IMR-90 (cell line): ENCODE data around the gene SLC31A1. TPM values are rescaled to one million over a fixed set of nuclear protein-coding genes. Genes with fewer than 3 reads are reported as not detected.

Experiments
- ATAC-seq: fragments of 200-7000 bp; cut with Tn5 transposase; 2 replicates; pipeline ENCODE4 v1.9.1; 2020; ENCODE audit warnings: low read depth, mild to moderate bottlenecking, moderate library complexity
- BruUV-seq: library from RNA; stranded (reverse); fragments of 400-500 nt; replicated peaks from 2 replicates; lab custom pipeline; 2021; lab: Mats Ljungman, UMichigan
- CTCF ChIA-PET: fragments of 300-600 bp; formaldehyde crosslinking; extraction: SDS; loops from one replicate; lab custom pipeline; 2021; ENCODE audit warnings: antibody characterized with exemption; lab: Yijun Ruan, JAX
- POLR2A ChIA-PET: fragments of 300-600 bp; sonication (Branson Sonifier 250); formaldehyde crosslinking; loops from one replicate; lab custom pipeline; 2022; ENCODE audit warnings: antibody characterized with exemption; ENCODE audit not compliant: unreplicated experiment; lab: Charles Lee
- DNase-seq: peaks from one replicate; pipeline ENCODE4 v3.0.0; 2013
- H2AFZ ChIP-seq: replicated peaks from 2 replicates; pipeline ENCODE3; 2013; ENCODE audit warnings: low read length, mild to moderate bottlenecking; ENCODE audit not compliant: poor library complexity
- H2AK5ac ChIP-seq: 2 replicates; pipeline ENCODE4 v1.6.1; 2013; ENCODE audit warnings: low read depth, low read length, inconsistent platforms
- H2AK9ac ChIP-seq: replicated peaks from 2 replicates; pipeline ENCODE3; 2013; ENCODE audit warnings: mild to moderate bottlenecking, low read depth, low read length, moderate library complexity; ENCODE audit not compliant: poor library complexity
- H2BK120ac ChIP-seq: 2 replicates; pipeline ENCODE4 v1.6.1; 2013; ENCODE audit warnings: low read depth, low read length, inconsistent platforms
- H2BK15ac ChIP-seq: 3 replicates; pipeline ENCODE4 v1.6.1; 2013; ENCODE audit warnings: low read depth, low read length, inconsistent platforms
- H2BK20ac ChIP-seq: 2 replicates; pipeline ENCODE4 v1.6.1; 2013; ENCODE audit warnings: low read depth, mild to moderate bottlenecking, inconsistent platforms, low read length, moderate library complexity
- H2BK5ac ChIP-seq: 2 replicates; pipeline ENCODE4 v1.6.1; 2013; ENCODE audit warnings: mild to moderate bottlenecking, low read depth, low read length, inconsistent platforms; ENCODE audit not compliant: poor library complexity, severe bottlenecking
- H3K14ac ChIP-seq: replicated peaks from 2 replicates; pipeline ENCODE4 v1.6.1; 2013; ENCODE audit warnings: low read depth, low read length, inconsistent platforms
- H3K18ac ChIP-seq: 2 replicates; pipeline ENCODE4 v1.6.1; 2013; ENCODE audit warnings: low read depth, low read length, control low read depth
- H3K23ac ChIP-seq: 2 replicates; pipeline ENCODE4 v1.6.1; 2013; ENCODE audit warnings: low read depth, low read length, inconsistent platforms
- H3K27ac ChIP-seq: 2 replicates; pipeline ENCODE4 v1.5.1; 2013; ENCODE audit warnings: mild to moderate bottlenecking, control low read depth, low read length; ENCODE audit not compliant: insufficient read depth
- H3K27me3 ChIP-seq: 2 replicates; pipeline ENCODE4 v1.6.1; 2013; ENCODE audit warnings: low read length; ENCODE audit not compliant: control insufficient read depth, insufficient read depth
- H3K36me3 ChIP-seq: 2 replicates; pipeline ENCODE4 v1.6.1; 2013; ENCODE audit warnings: low read length, mixed read lengths; ENCODE audit not compliant: control insufficient read depth, insufficient read depth
- H3K4ac ChIP-seq: 2 replicates; pipeline ENCODE4 v1.6.1; 2013; ENCODE audit warnings: low read depth, low read length, inconsistent platforms
- H3K4me1 ChIP-seq: 2 replicates; pipeline ENCODE4 v1.6.1; 2013; ENCODE audit warnings: low read length, mixed read lengths; ENCODE audit not compliant: control insufficient read depth, insufficient read depth
- H3K4me2 ChIP-seq: 2 replicates; pipeline ENCODE4 v1.6.1; 2013; ENCODE audit warnings: low read depth, mild to moderate bottlenecking, control low read depth, low read length, moderate library complexity
- H3K4me3 ChIP-seq: 2 replicates; pipeline ENCODE4 v1.5.1; 2013; ENCODE audit warnings: low read depth, mild to moderate bottlenecking, control low read depth, low read length, moderate library complexity; ENCODE audit not compliant: insufficient read depth
- H3K56ac ChIP-seq: 2 replicates; pipeline ENCODE4 v1.6.1; 2013; ENCODE audit warnings: low read length, inconsistent platforms; ENCODE audit not compliant: insufficient read depth; ENCODE audit errors: extremely low read depth
- H3K79me1 ChIP-seq, 2 experiments: 2 replicates each; pipeline ENCODE4 v1.6.1; 2013; ENCODE audit warnings: low read length in 2 of 2, inconsistent platforms in 1 of 2, low read depth in 1 of 2
- H3K9ac ChIP-seq: 2 replicates; pipeline ENCODE4 v1.6.1; 2013; ENCODE audit warnings: low read depth, low read length, control low read depth
- H3K9me1 ChIP-seq: 2 replicates; pipeline ENCODE4 v1.6.1; 2013; ENCODE audit warnings: low read length, inconsistent platforms; ENCODE audit not compliant: insufficient read depth
- H3K9me3 ChIP-seq: 2 replicates; pipeline ENCODE4 v1.6.1; 2013; ENCODE audit warnings: low read length; ENCODE audit not compliant: control insufficient read depth, insufficient read depth
- H4K20me1 ChIP-seq: 2 replicates; pipeline ENCODE4 v1.6.1; 2013; ENCODE audit warnings: low read length, inconsistent platforms; ENCODE audit not compliant: insufficient read depth
- H4K5ac ChIP-seq: 2 replicates; pipeline ENCODE4 v1.6.1; 2013; ENCODE audit warnings: mild to moderate bottlenecking, low read depth, low read length, control low read depth
- H4K8ac ChIP-seq, 2 experiments: 2 replicates each; pipeline ENCODE4 v1.6.1; 2013; ENCODE audit warnings: low read depth in 2 of 2, low read length in 2 of 2, control low read depth in 1 of 2, inconsistent platforms in 1 of 2
- H4K91ac ChIP-seq: 2 replicates; pipeline ENCODE4 v1.6.1; 2013; ENCODE audit warnings: low read depth, low read length, inconsistent platforms; ENCODE audit not compliant: insufficient read depth
- CEBPB ChIP-seq: IDR thresholded peaks from 2 replicates; pipeline ENCODE4 v1.6.1; 2012; ENCODE audit warnings: low read depth, low read length, improper control_type of control experiment
- FOS ChIP-seq: fragments of 150-350 bp; IDR thresholded peaks from 2 replicates; pipeline ENCODE4 v1.6.1; 2016; ENCODE audit warnings: low read depth, low read length
- MXI1 ChIP-seq: IDR thresholded peaks from 2 replicates; pipeline ENCODE4 v1.6.1; 2012; ENCODE audit warnings: low read depth, mild to moderate bottlenecking, low read length, moderate library complexity, borderline replicate concordance
- NFE2L2 ChIP-seq: fragments of 150-350 bp; IDR thresholded peaks from 2 replicates; pipeline ENCODE4 v1.6.1; 2016; ENCODE audit warnings: low read depth, mild to moderate bottlenecking, low read length
- RCOR1 ChIP-seq: IDR thresholded peaks from 2 replicates; pipeline ENCODE4 v1.6.1; 2012; ENCODE audit warnings: mild to moderate bottlenecking, low read length, improper control_type of control experiment; ENCODE audit not compliant: insufficient replicate concordance
- SMC3 ChIP-seq: fragments of 150-350 bp; IDR thresholded peaks from 2 replicates; pipeline ENCODE4 v1.6.1; 2016; ENCODE audit warnings: low read depth, mild to moderate bottlenecking, antibody characterized with exemption, low read length, moderate library complexity
- WGBS, 2 experiments: methylation state at CpG; one replicate each; pipeline versions ENCODE4 v1.1.5 to v1.1.7; 2013; ENCODE audit warnings: missing lambda C conversion rate in 2 of 2; ENCODE audit not compliant: insufficient read length in 1 of 2; ENCODE audit errors: extremely low coverage in 2 of 2; 5-methylcytosine and 5-hydroxymethylcytosine counted together
- dilution Hi-C: fragments of 300-500 bp; cut with HindIII; formaldehyde crosslinking; loops from one replicate; pipeline ENCODE4 v1.14.3; 2018; ENCODE audit warnings: low sequenced_read_pairs; ENCODE audit not compliant: unreplicated experiment
- in situ Hi-C: fragments of 300-500 bp; cut with MboI; formaldehyde crosslinking; loops from 3 replicates; pipeline ENCODE4 v1.14.3; 2019; ENCODE audit warnings: low sequenced_read_pairs, inconsistent platforms, mixed read lengths
- intact Hi-C: fragments of 100-400 bp; cut with micrococcal nuclease; formaldehyde crosslinking; loops from 2 replicates; pipeline ENCODE4 v1.10.0; 2022
- polyA plus RNA-seq, 3 experiments: library from polyadenylated mRNA; depleted of rRNA; stranded (reverse); fragments of >200 nt; gene quantifications; 2 replicates each; pipeline ENCODE4 v1.2.3, GENCODE V29; 2012; ENCODE audit warnings: low replicate concordance in 1 of 3
- total RNA-seq: library from RNA; depleted of rRNA; stranded (reverse); fragments of >200 nt; gene quantifications from 2 replicates; pipeline ENCODE4 v1.2.3, GENCODE V29; 2012
- TF ChIP-seq, protein P1 (sequence below): fragments of 150-350 bp; IDR thresholded peaks from 2 replicates; pipeline ENCODE4 v1.6.1; 2017; ENCODE audit warnings: mild to moderate bottlenecking, antibody characterized with exemption, low read length, low read depth
- TF ChIP-seq, protein P2 (sequence below): fragments of 150-350 bp; IDR thresholded peaks from 2 replicates; pipeline ENCODE4 v1.6.1; 2016; ENCODE audit warnings: low read depth, mild to moderate bottlenecking, low read length, moderate library complexity, borderline replicate concordance
- TF ChIP-seq, protein P3 (sequence below): conservative IDR thresholded peaks from 2 replicates; pipeline ENCODE4 v1.5.1; 2012; ENCODE audit warnings: mild to moderate bottlenecking, low read depth, low read length, improper control_type of control experiment

SLC31A1 gene
- total and polyA plus RNA-seq, 2 of the 4 experiments (the other 2 are of a cell fraction): 17.9 to 23.3 TPM

DNA sequence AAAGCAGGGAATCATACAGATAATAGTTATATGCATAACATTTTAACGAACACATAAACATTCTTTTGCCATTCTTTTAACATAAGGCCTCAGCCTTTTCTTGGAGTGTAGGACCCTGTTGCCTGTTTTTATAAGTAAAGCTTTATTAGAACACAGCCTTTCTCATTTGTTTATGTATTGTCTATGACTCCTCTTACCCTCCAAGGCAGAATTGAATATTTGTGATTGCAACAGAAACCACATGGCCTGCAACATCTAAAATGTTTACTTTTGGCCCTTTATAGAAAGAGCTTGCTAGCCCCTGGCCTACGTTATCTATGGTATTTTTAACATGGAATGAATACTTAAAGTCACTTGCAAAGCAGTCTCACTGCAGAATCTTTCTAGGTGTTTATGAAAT is 2.6 kb downstream of the SLC31A1 start:
- no peaks in the 10 kb centered on the region for H3K9me3 ChIP-seq
- in situ Hi-C loops (no loop called here), intact Hi-C loops (no loop called here), dilution Hi-C loops (no loop called here)
- peaks cover 10% of the 10 kb centered on the region for H3K4me1 ChIP-seq
- H4K8ac ChIP-seq: 0 out of 4 replicates have a peak overlapping the region, but pooled peaks of 1 of the 2 experiments have one; percentile 33
- H4K5ac ChIP-seq: no peak overlapping the region
- POLR2A ChIA-PET: no interaction called here
- peak overlapping the region; percentile 80 for H2BK5ac ChIP-seq
- H3K79me1 ChIP-seq: peaks cover 41 to 80% of the 10 kb centered on the region in 2 experiments
- no peak overlapping the region for H2BK15ac ChIP-seq
- H4K20me1 ChIP-seq: peaks cover 4% of the 10 kb centered on the region; the same call in 1 of the 2 replicates
- H3K36me3 ChIP-seq: peaks cover 2% of the 10 kb centered on the region
- no TSS peak for BruUV-seq
- H3K56ac ChIP-seq: no peak overlapping the region
- CTCF ChIA-PET: interaction anchor here (0.5 to 0.6 kb wide), 2 partner anchors 15 to 36 kb away, joined by 3 to 7 read pairs; no protein-coding TSS in a partner anchor
- H3K4me3 ChIP-seq: no peak overlapping the region
- H4K91ac ChIP-seq: no peak overlapping the region
- H3K27me3 ChIP-seq: no peaks in the 10 kb centered on the region
- H2BK120ac ChIP-seq: no peak overlapping the region
- H3K9me1 ChIP-seq: peaks cover 3% of the 10 kb centered on the region; the same call in 1 of the 2 replicates
- H3K9ac ChIP-seq: no peak overlapping the region
- no peak overlapping the region for H2AFZ ChIP-seq
- no peak overlapping the region for H3K27ac ChIP-seq
- H3K23ac ChIP-seq: no peak overlapping the region
- H2AK5ac ChIP-seq: no peak overlapping the region
- H3K4ac ChIP-seq: no peak overlapping the region
- TF ChIP-seq, protein P1, sequence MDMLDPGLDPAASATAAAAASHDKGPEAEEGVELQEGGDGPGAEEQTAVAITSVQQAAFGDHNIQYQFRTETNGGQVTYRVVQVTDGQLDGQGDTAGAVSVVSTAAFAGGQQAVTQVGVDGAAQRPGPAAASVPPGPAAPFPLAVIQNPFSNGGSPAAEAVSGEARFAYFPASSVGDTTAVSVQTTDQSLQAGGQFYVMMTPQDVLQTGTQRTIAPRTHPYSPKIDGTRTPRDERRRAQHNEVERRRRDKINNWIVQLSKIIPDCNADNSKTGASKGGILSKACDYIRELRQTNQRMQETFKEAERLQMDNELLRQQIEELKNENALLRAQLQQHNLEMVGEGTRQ: peak; percentile 34; the same call in 1 of the 2 replicates
- TF ChIP-seq, protein P2, sequence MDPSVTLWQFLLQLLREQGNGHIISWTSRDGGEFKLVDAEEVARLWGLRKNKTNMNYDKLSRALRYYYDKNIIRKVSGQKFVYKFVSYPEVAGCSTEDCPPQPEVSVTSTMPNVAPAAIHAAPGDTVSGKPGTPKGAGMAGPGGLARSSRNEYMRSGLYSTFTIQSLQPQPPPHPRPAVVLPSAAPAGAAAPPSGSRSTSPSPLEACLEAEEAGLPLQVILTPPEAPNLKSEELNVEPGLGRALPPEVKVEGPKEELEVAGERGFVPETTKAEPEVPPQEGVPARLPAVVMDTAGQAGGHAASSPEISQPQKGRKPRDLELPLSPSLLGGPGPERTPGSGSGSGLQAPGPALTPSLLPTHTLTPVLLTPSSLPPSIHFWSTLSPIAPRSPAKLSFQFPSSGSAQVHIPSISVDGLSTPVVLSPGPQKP: no peak
- TF ChIP-seq RCOR1 (peak; percentile 64), NFE2L2 (no peak), CEBPB (peak; percentile 98), MXI1 (peak; percentile 59; the same call in 1 of the 2 replicates), FOS (peak; percentile 69), SMC3 (no peak)
- TF ChIP-seq, protein P3, sequence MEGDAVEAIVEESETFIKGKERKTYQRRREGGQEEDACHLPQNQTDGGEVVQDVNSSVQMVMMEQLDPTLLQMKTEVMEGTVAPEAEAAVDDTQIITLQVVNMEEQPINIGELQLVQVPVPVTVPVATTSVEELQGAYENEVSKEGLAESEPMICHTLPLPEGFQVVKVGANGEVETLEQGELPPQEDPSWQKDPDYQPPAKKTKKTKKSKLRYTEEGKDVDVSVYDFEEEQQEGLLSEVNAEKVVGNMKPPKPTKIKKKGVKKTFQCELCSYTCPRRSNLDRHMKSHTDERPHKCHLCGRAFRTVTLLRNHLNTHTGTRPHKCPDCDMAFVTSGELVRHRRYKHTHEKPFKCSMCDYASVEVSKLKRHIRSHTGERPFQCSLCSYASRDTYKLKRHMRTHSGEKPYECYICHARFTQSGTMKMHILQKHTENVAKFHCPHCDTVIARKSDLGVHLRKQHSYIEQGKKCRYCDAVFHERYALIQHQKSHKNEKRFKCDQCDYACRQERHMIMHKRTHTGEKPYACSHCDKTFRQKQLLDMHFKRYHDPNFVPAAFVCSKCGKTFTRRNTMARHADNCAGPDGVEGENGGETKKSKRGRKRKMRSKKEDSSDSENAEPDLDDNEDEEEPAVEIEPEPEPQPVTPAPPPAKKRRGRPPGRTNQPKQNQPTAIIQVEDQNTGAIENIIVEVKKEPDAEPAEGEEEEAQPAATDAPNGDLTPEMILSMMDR: no peak
- ATAC-seq: peak; percentile 12
- no peak overlapping the region for H2BK20ac ChIP-seq
- WGBS, 2 experiments: no CpG with 5 or more reads among the region's 2 CpGs
- H3K4me2 ChIP-seq: peak overlapping the region; percentile 37; the same call in 1 of the 2 replicates
- H3K18ac ChIP-seq: peak overlapping the region; percentile 44; the same call in 1 of the 2 replicates
- H2AK9ac ChIP-seq: no peak overlapping the region
- peak; percentile 96 for DNase-seq
- H3K14ac ChIP-seq: no peak overlapping the region
